Thoracic aorta (tissue), 2 donors: Measurements from ENCODE around the gene SLC4A11. TPM values are rescaled to one million over a fixed set of nuclear protein-coding genes. Genes with fewer than 3 reads are reported as not detected.

Experiments
- ATAC-seq: fragments of 150-250 bp; one replicate; pipeline ENCODE4 v1.8.0; 2017; ENCODE audit warnings: low read depth; ENCODE audit not compliant: insufficient number of reproducible peaks, low FRiP score
- DNase-seq: peaks from one replicate; pipeline ENCODE4 v3.0.0-alpha.2; 2020; ENCODE audit warnings: low spot score
- H3K27ac ChIP-seq, 2 donors: fragments of 200-600 bp; sonication (generic); 1 replicate in 1 of 2; 2 replicates in 1 of 2; pipeline ENCODE4 v1.5.1; 2016; ENCODE audit warnings: mild to moderate bottlenecking in 2 of 2, moderate library complexity in 2 of 2
- H3K27me3 ChIP-seq: fragments of 200-600 bp; sonication (generic); replicated peaks from 2 replicates; pipeline ENCODE4 v1.6.0; 2016; ENCODE audit warnings: mild to moderate bottlenecking; ENCODE audit not compliant: insufficient read depth
- H3K36me3 ChIP-seq: fragments of 200-600 bp; sonication (generic); one replicate; pipeline ENCODE4 v1.5.1; 2016
- H3K4me1 ChIP-seq, 2 donors: fragments of 200-600 bp; sonication (generic); 1 replicate in 1 of 2; 2 replicates in 1 of 2; pipeline versions ENCODE4 v1.5.1 to v1.6.0; 2016; ENCODE audit warnings: low read depth in 2 of 2, mild to moderate bottlenecking in 1 of 2; ENCODE audit not compliant: control insufficient read depth in 1 of 2
- H3K4me3 ChIP-seq: fragments of 200-600 bp; sonication (generic); 2 replicates; pipeline ENCODE4 v1.5.1; 2016; ENCODE audit warnings: mild to moderate bottlenecking
- H3K9me3 ChIP-seq: fragments of 200-600 bp; sonication (generic); 2 replicates; pipeline ENCODE4 v1.5.1; 2016
- CTCF ChIP-seq: fragments of 200-600 bp; sonication (generic); IDR thresholded peaks from one replicate; pipeline ENCODE4 v1.5.1; 2019; ENCODE audit warnings: antibody characterized with exemption
- total RNA-seq, 2 donors: library from RNA; depleted of rRNA; stranded (reverse); fragments of >200 nt; gene quantifications; one replicate each; pipeline versions ENCODE4 v1.1.0 to v1.2.3, GENCODE V29; 2016

Gene SLC4A11
- total RNA-seq, 2 donors from 2014 or later = 0.27 TPM; not detected in 1

GRCh38 chr20:3209257-3209945 is 29.6 kb downstream of the SLC4A11 start, which contains the start of gene ITPA:
Gene ITPA, plus strand, starts transcription at chr20:3209498. Its CDS starts 54 bp downstream, at chr20:3209552.
- H3K27me3 ChIP-seq = no peaks in the 10 kb centered on the region
- peak within 1 kb of the TSS; percentile 95 for H3K4me3 ChIP-seq
- no peak for ATAC-seq
- H3K36me3 ChIP-seq = no peaks in the 10 kb centered on the region
- H3K27ac ChIP-seq = peak within 1 kb of the TSS; percentile 78 to 81
- TF ChIP-seq CTCF = no peak
- H3K9me3 ChIP-seq = no peaks in the 10 kb centered on the region
- H3K4me1 ChIP-seq = peaks cover 8 to 17% of the 10 kb centered on the region in 2 donors
- no peak for DNase-seq

- DNase-seq = no peak
These were observed 30.2 kb downstream of the SLC4A11 start for GRCh38 chr20:3208786-3209256.

GRCh38 chr20:3204124-3204794 is 34.7 kb downstream of the SLC4A11 start, which contains the start of gene DDRGK1:
Gene DDRGK1, minus strand, starts transcription at chr20:3204682. Its CDS starts 55 bp downstream, at chr20:3204627.
- no peak for TF ChIP-seq CTCF
- ATAC-seq = peak; percentile 82

More at GRCh38 chr20:3208786-3209256, 30.2 kb downstream of the SLC4A11 start:
- H3K27me3 ChIP-seq = no peaks in the 10 kb centered on the region
- H3K36me3 ChIP-seq = no peaks in the 10 kb centered on the region
- no peak for TF ChIP-seq CTCF
- ATAC-seq = no peak
- peak overlapping the region; percentile 95 for H3K4me3 ChIP-seq
- peak overlapping the region; percentile 78 to 81 for H3K27ac ChIP-seq
- H3K4me1 ChIP-seq = peaks cover 8 to 17% of the 10 kb centered on the region in 2 donors
- H3K9me3 ChIP-seq = no peaks in the 10 kb centered on the region

GRCh38 chr20:3203315-3204123 is 35.5 kb downstream of the SLC4A11 start:
- Histone ChIP-seq H3K27ac (peak overlapping the region; percentile 78 to 88), H3K4me1 (peaks cover 3 to 20% of the 10 kb centered on the region in 2 donors), H3K36me3 (peaks cover 18% of the 10 kb centered on the region), H3K4me3 (peak overlapping the region; percentile 84), H3K27me3 (no peaks in the 10 kb centered on the region), H3K9me3 (no peaks in the 10 kb centered on the region)
- TF ChIP-seq CTCF = no peak
- no peak for DNase-seq
- peak; percentile 19 for ATAC-seq

More at GRCh38 chr20:3204124-3204794, 34.7 kb downstream of the SLC4A11 start, which contains the start of gene DDRGK1:
- Histone ChIP-seq H3K4me3 (peak within 1 kb of the TSS; percentile 84), H3K36me3 (peaks cover 14% of the 10 kb centered on the region), H3K4me1 (peaks cover 3 to 23% of the 10 kb centered on the region in 2 donors), H3K27me3 (no peaks in the 10 kb centered on the region), H3K27ac (peak within 1 kb of the TSS; percentile 78 to 88), H3K9me3 (no peaks in the 10 kb centered on the region)
- peak; percentile 58 for DNase-seq
